H1 (cell line): ENCODE data around the gene DAPK1. TPM values are rescaled to one million over a fixed set of nuclear protein-coding genes. Genes with fewer than 3 reads are reported as not detected.

Source experiments
- CTCF ChIA-PET: fragments of 300-600 bp; sonication (Branson Sonifier 250); formaldehyde crosslinking; loops from one replicate; lab custom pipeline; 2021; ENCODE audit not compliant: partially characterized antibody; lab: Charles Lee
- POLR2A ChIA-PET: fragments of 300-600 bp; sonication (Branson Sonifier 250); formaldehyde crosslinking; loops from one replicate; lab custom pipeline; 2021; ENCODE audit warnings: inconsistent platforms; ENCODE audit not compliant: partially characterized antibody; lab: Charles Lee
- DNase-seq, 2 experiments: peaks; one replicate each; pipeline versions ENCODE4 v3.0.0 to v3.0.0-alpha.2; 2010 to 2022; ENCODE audit warnings: low spot score in 2 of 2, low read depth in 1 of 2, mixed read lengths in 1 of 2
- FAIRE-seq: peaks from 2 replicates; lab custom pipeline; 2011; peaks lifted over from hg19 to GRCh38; lab: Jason Lieb, UNC
- H2AFZ ChIP-seq: 2 replicates; pipeline ENCODE4 v1.8.1; 2012; ENCODE audit warnings: low read length, inconsistent platforms
- H2AK5ac ChIP-seq: 2 replicates; pipeline ENCODE4 v1.6.1; 2013; ENCODE audit warnings: low read depth, low read length
- H2BK120ac ChIP-seq: replicated peaks from 2 replicates; pipeline ENCODE3; 2013; ENCODE audit warnings: low read depth, low read length, inconsistent platforms
- H2BK12ac ChIP-seq: 2 replicates; pipeline ENCODE4 v1.6.1; 2013; ENCODE audit warnings: low read depth, low read length
- H2BK15ac ChIP-seq: 2 replicates; pipeline ENCODE4 v1.6.1; 2013; ENCODE audit warnings: low read length
- H2BK20ac ChIP-seq: 2 replicates; pipeline ENCODE4 v1.6.1; 2013; ENCODE audit warnings: low read length
- H2BK5ac ChIP-seq: 2 replicates; pipeline ENCODE4 v1.6.1; 2013; ENCODE audit warnings: low read depth, low read length
- H3K14ac ChIP-seq: 2 replicates; pipeline ENCODE4 v1.6.1; 2013; ENCODE audit warnings: inconsistent platforms; ENCODE audit not compliant: insufficient read length
- H3K18ac ChIP-seq: 2 replicates; pipeline ENCODE4 v1.6.1; 2013; ENCODE audit warnings: low read length; ENCODE audit errors: extremely low read depth
- H3K23ac ChIP-seq: 2 replicates; pipeline ENCODE4 v1.6.1; 2013; ENCODE audit warnings: inconsistent platforms; ENCODE audit not compliant: insufficient read length
- H3K23me2 ChIP-seq: 2 replicates; pipeline ENCODE4 v1.6.1; 2013; ENCODE audit warnings: low read depth, low read length
- H3K27ac ChIP-seq: 2 replicates; pipeline ENCODE4 v1.6.1; 2011; ENCODE audit warnings: low read depth, low read length, inconsistent platforms
- H3K27me3 ChIP-seq, 4 experiments: replicated peaks in 1 of 4; 1 replicate in 1 of 4; 2 replicates in 3 of 4; pipeline versions ENCODE4 v1.6.1 to v1.8.1; 2011 to 2013; ENCODE audit warnings: low read length in 3 of 4, mild to moderate bottlenecking in 3 of 4, inconsistent platforms in 2 of 4, mixed read lengths in 2 of 4, moderate library complexity in 1 of 4; ENCODE audit not compliant: control insufficient read depth in 3 of 4, insufficient read depth in 3 of 4; ENCODE audit errors: extremely low read depth in 1 of 4
- H3K36me3 ChIP-seq, 4 experiments: 2 replicates each; pipeline versions ENCODE4 v1.6.1 to v1.8.1; 2011 to 2013; ENCODE audit warnings: mild to moderate bottlenecking in 4 of 4, low read length in 3 of 4, moderate library complexity in 2 of 4, control low read depth in 1 of 4, inconsistent platforms in 1 of 4; ENCODE audit not compliant: insufficient read depth in 4 of 4, control insufficient read depth in 2 of 4
- H3K4ac ChIP-seq: replicated peaks from 2 replicates; pipeline ENCODE3; 2013; ENCODE audit warnings: low read length, low read depth, mixed read lengths, inconsistent platforms; ENCODE audit not compliant: insufficient read length
- H3K4me1 ChIP-seq, 4 experiments: replicated peaks in 1 of 4; 1 replicate in 1 of 4; 2 replicates in 3 of 4; pipeline versions ENCODE4 v1.6.1 to v1.8.1; 2011 to 2013; ENCODE audit warnings: low read length in 3 of 4, inconsistent platforms in 2 of 4, mixed read lengths in 1 of 4; ENCODE audit not compliant: insufficient read depth in 4 of 4, control insufficient read depth in 3 of 4
- H3K4me2 ChIP-seq, 2 experiments: 2 replicates each; pipeline versions ENCODE4 v1.6.1 to v1.8.1; 2011 to 2013; ENCODE audit warnings: low read depth in 2 of 2, low read length in 2 of 2, control low read depth in 1 of 2, inconsistent platforms in 1 of 2, mild to moderate bottlenecking in 1 of 2; ENCODE audit not compliant: insufficient read depth in 1 of 2
- H3K4me3 ChIP-seq, 4 experiments: fragments of 200-600, 300-600 bp in 1 of 4; sonication (generic), shearing (Covaris generic), sonication (Bioruptor Twin) in 1 of 4; 2 replicates each; pipeline versions ENCODE4 v1.5.1 to v1.8.1; 2011 to 2016; ENCODE audit warnings: low read length in 4 of 4, low read depth in 3 of 4, control low read depth in 2 of 4, inconsistent platforms in 2 of 4, mild to moderate bottlenecking in 2 of 4, mixed read lengths in 1 of 4, moderate library complexity in 1 of 4; ENCODE audit not compliant: insufficient read depth in 2 of 4; ENCODE audit errors: extremely low read depth in 1 of 4
- H3K56ac ChIP-seq: replicated peaks from 2 replicates; pipeline ENCODE3; 2013; ENCODE audit warnings: low read depth, mild to moderate bottlenecking, mixed read lengths, low read length, inconsistent platforms; ENCODE audit not compliant: insufficient read length
- H3K79me1 ChIP-seq: 2 replicates; pipeline ENCODE4 v1.6.1; 2013; ENCODE audit warnings: low read depth, low read length, control low read depth
- H3K79me2 ChIP-seq, 2 experiments: 2 replicates each; pipeline versions ENCODE4 v1.6.1 to v1.8.1; 2012 to 2013; ENCODE audit warnings: low read length in 2 of 2, mild to moderate bottlenecking in 2 of 2, inconsistent platforms in 1 of 2; ENCODE audit not compliant: insufficient read depth in 2 of 2, control insufficient read depth in 1 of 2
- H3K9ac ChIP-seq, 4 experiments: replicated peaks in 1 of 4; 1 replicate in 1 of 4; 2 replicates in 3 of 4; pipeline versions ENCODE4 v1.6.1 to v1.8.1; 2011 to 2013; ENCODE audit warnings: low read depth in 3 of 4, low read length in 3 of 4, control low read depth in 2 of 4, mild to moderate bottlenecking in 2 of 4, moderate library complexity in 2 of 4, inconsistent platforms in 1 of 4; ENCODE audit errors: extremely low read depth in 1 of 4
- H3K9me3 ChIP-seq, 2 experiments: 2 replicates each; pipeline versions ENCODE4 v1.6.1 to v1.8.1; 2012 to 2013; ENCODE audit warnings: mild to moderate bottlenecking in 2 of 2, moderate library complexity in 2 of 2, control low read depth in 1 of 2, inconsistent platforms in 1 of 2, low read depth in 1 of 2, low read length in 1 of 2, mixed read lengths in 1 of 2; ENCODE audit not compliant: insufficient read depth in 2 of 2
- H4K20me1 ChIP-seq, 2 experiments: replicated peaks in 1 of 2; 2 replicates each; pipeline versions ENCODE3 to v1.8.1; 2011 to 2013; ENCODE audit warnings: inconsistent platforms in 2 of 2, low read length in 2 of 2, mild to moderate bottlenecking in 1 of 2; ENCODE audit not compliant: insufficient read depth in 2 of 2, control insufficient read depth in 1 of 2
- H4K5ac ChIP-seq: 2 replicates; pipeline ENCODE4 v1.6.1; 2013; ENCODE audit warnings: low read length, low read depth, mixed read lengths, inconsistent platforms; ENCODE audit not compliant: insufficient read length
- H4K8ac ChIP-seq: 2 replicates; pipeline ENCODE4 v1.8.0; 2013; ENCODE audit warnings: mild to moderate bottlenecking, moderate library complexity, low read length, inconsistent platforms; ENCODE audit not compliant: insufficient read depth; ENCODE audit errors: extremely low read depth
- H4K91ac ChIP-seq: replicated peaks from 2 replicates; pipeline ENCODE3; 2013; ENCODE audit warnings: low read length, mixed read lengths, inconsistent platforms; ENCODE audit not compliant: insufficient read length
- CEBPB ChIP-seq: IDR thresholded peaks from 2 replicates; pipeline ENCODE4 v1.6.1; 2012; ENCODE audit warnings: low read depth, low read length
- SIN3A ChIP-seq, 2 experiments: IDR thresholded peaks in 1 of 2; conservative IDR thresholded peaks in 1 of 2; 2 replicates each; pipeline ENCODE4 v1.6.1; 2011 to 2012; ENCODE audit warnings: low read length in 2 of 2, improper control_type of control experiment in 1 of 2, low read depth in 1 of 2, mild to moderate bottlenecking in 1 of 2
- WGBS, 2 experiments: shearing (Covaris generic) in 1 of 2; methylation state at CpG; one replicate each; pipeline versions ENCODE4 v1.1.6 to v1.1.7; 2013 to 2015; ENCODE audit warnings: low lambda C conversion rate in 2 of 2, mixed read lengths in 2 of 2, inconsistent platforms in 1 of 2, low coverage in 1 of 2, missing lambda C conversion rate in 1 of 2; ENCODE audit not compliant: insufficient replicate concordance in 2 of 2, insufficient coverage in 1 of 2, insufficient read length in 1 of 2; ENCODE audit errors: extremely low coverage in 1 of 2, missing lambda C conversion rate in 1 of 2; 5-methylcytosine and 5-hydroxymethylcytosine counted together
- polyA plus RNA-seq, 7 experiments: library from polyadenylated mRNA; depleted of rRNA in 3 of 7; stranded (reverse) in 5 of 7; unstranded in 2 of 7; fragments of >200 nt in 5 of 7; fragments of 200-250 nt in 2 of 7; gene quantifications; 1 replicate in 5 of 7; 2 replicates in 1 of 7; 4 replicates in 1 of 7; pipeline versions ENCODE4 v1.2.1 to v1.2.3, GENCODE V29; 2011 to 2013; ENCODE audit warnings: missing spikeins in 2 of 7, mixed read lengths in 2 of 7
- total RNA-seq: library from RNA; stranded (reverse); fragmentation: NEBNext Ultra II Directional; extraction: Animal tissue kit (Norgen Biotek cat#: 25700); gene quantifications from 2 replicates; pipeline ENCODE4 v1.2.1, GENCODE V29; 2021

The DAPK1 gene
- total and polyA plus RNA-seq, 2 of the 8 experiments (the other 6 are each of a cell fraction or from before 2014, with no cell fraction given), result 62.4 to 131 TPM

DNA sequence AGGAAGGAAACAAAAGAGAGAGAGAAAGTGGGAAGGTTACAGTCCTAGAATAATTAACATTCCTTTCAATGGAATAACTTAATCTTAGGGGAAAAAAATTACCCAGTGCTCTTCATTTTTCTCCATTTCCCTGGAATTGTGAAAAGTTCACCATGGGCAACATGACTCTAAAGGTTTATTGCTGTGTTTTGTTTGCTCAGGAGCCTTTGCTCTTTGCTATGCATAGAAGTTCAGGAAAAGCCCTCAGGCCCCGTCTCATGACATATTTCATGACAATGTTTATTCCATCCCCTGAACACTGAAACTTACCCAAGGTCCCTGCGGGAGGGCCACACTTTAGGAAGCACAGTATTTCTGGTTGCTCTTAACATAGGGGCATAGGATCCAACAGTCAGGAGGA, 218.5 kb downstream of the DAPK1 start:
- Histone ChIP-seq H3K79me2 (no peaks in the 10 kb centered on the region), H3K23me2 (peaks cover 6% of the 10 kb centered on the region; the same call in 1 of the 2 replicates), H3K79me1 (no peaks in the 10 kb centered on the region), H3K27ac (no peak overlapping the region), H3K4me2 (no peak overlapping the region), H4K91ac (no peak overlapping the region), H3K4me3 (no peak overlapping the region), H4K5ac (no peak overlapping the region), H2BK15ac (no peak overlapping the region), H3K18ac (no peak overlapping the region), H4K20me1 (peaks cover 0 to 5% of the 10 kb centered on the region in 2 experiments), H2BK5ac (no peak overlapping the region), H2BK20ac (no peak overlapping the region), H2BK120ac (no peak overlapping the region), H3K9me3 (no peaks in the 10 kb centered on the region), H2AFZ (no peak overlapping the region), H3K4ac (no peak overlapping the region), H3K9ac (no peak overlapping the region), H3K36me3 (no peaks in the 10 kb centered on the region), H3K56ac (no peak overlapping the region), H4K8ac (no peak overlapping the region), H3K23ac (no peak overlapping the region), H2AK5ac (no peak overlapping the region), H3K27me3 (no peaks in the 10 kb centered on the region), H3K4me1 (no peaks in the 10 kb centered on the region; a peak in 2 of 7 replicates), H2BK12ac (no peak overlapping the region), H3K14ac (no peak overlapping the region)
- DNase-seq, result no peak
- POLR2A ChIA-PET, result interaction anchor here (0.7 kb wide), 1 partner anchor 55 kb away, joined by 3 read pairs; no protein-coding TSS in a partner anchor
- CTCF ChIA-PET, result interaction anchor here (2.5 kb wide), 1 partner anchor 97 kb away, joined by 12 read pairs; no protein-coding TSS in a partner anchor
- FAIRE-seq, result no peak
- no peak for TF ChIP-seq CEBPB
- TF ChIP-seq SIN3A (conservative IDR thresholded peaks at IDR 0.05 in 1 of 2, IDR thresholded peaks at IDR 0.05 in 1 of 2; ENCODE audit: low read depth in 1 of 2, low read length in 2 of 2), result no peak
- WGBS, 2 experiments, result 90% methylated on average over 2 of the region's 2 CpGs; no CpG with 5 or more reads in 1 of the 2 experiments
